Activated naive CD8-positive, alpha-beta T cell treated with anti-CD3 and anti-CD28 coated beads, Interleukin-2, amount 50 U/mL, for 16 hours (primary cell): Measurements from ENCODE around the gene ETAA1.

Source experiments
- DNase-seq: peaks from one replicate; pipeline ENCODE4 v3.0.0-alpha.2; 2020; ENCODE audit warnings: low read depth, low spot score

Gene ETAA1

DNA sequence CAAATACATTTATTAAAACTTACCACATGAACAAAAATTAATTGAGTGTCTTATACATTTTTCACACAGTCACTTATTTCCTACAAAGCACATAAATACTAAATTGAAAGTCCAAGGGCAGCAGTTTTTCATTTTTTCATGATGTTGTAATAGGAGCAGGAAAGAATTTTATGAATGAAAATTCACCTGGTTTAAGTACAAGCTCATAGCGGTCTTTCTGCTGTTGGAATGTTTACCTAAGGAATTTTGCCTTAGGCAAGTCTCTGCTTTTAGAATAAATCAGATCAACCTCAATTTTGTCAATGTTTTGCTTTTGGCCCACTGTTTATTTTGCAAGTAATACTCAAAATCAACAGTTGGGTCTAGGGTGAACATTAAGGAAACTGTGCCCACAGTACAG lies 40.0 kb downstream of the ETAA1 start:
- no peak for DNase-seq

DNA sequence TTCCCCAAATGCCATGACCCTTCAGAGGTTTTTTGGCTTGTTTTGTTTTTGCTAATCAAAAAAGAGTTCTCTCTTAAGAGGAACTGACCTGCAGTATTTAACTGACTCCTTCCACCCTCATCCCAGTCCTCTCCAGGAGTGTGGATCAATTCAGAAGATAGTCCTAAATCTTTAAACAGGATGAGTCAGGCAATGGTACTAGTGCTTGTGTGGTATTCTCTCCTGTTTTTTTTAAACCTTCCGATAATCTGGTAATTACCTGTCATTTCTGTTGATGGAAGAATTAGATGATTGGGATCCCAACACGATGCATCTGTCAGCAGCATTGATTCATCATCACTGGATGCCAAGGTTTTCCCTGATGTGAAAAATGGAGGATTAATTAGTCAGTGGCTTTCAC lies 41.2 kb downstream of the ETAA1 start:
- no peak for DNase-seq

DNA sequence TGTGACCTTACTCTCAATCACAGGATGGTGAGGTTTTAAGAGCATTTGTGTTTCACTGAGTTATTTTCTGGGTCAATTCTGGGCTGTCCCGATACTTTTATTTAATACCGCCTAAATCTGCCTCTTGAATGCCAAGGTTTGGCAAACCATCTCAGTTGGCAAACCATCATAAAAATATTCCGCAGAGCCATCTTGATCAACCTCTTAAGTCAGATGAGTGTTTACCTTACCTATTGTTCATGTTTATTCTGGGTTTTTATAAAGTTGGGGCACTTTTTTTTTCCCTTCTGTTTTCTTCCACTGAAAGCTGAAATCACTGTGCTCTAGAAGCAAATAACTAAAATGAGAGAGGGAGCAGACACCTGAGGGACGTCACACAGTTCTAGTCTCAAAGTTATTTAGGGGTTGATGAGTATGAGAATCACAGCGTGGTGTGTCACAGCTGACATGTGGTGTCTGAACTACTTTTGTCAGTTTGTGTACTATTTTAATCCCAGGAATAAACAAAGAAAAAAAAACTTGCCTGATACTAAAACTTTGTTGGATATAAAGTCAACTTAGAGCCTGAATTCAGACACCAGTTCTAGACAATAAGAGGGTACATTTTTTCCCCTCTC lies 48.6 kb downstream of the ETAA1 start:
- DNase-seq, result no peak

DNA sequence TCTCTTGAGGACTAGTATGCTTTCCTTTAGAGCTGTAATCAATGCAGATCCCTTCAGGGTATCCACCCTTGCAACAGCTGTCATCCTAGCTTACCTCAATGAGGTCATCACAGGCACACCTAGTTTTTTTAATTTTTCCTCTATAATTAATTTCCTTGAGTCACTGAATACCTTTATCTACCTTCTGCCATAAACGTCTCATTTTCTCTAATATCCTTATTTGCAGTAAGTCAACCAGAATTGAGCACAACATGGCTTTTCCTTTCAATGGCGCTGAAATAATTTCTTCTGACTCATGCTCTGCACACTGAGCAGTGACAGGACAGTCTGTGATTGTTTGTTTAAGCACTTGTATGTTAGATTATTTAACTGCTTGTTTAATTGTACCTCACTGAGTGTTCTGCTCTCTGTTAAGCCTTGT lies 49.4 kb downstream of the ETAA1 start:
- DNase-seq, result no peak

DNA sequence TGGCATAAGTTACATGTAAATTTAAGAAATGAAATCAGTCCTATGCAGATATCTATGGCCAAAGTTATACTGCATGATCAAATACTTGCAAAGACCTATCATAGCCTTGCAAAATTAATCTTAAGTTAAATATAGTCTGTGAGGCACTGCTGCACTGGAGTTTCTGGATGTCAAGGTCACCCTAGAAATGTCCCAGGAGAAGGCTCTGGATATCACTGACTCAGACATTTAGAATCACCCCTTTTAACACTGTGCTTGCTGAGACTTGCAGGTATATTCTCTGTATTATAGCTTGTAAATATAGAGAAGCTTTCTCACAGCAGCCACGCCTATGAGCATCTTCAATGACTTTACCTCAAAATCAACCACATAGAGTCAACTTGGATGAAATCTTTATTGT lies 51.5 kb downstream of the ETAA1 start:
- DNase-seq, result no peak

DNA sequence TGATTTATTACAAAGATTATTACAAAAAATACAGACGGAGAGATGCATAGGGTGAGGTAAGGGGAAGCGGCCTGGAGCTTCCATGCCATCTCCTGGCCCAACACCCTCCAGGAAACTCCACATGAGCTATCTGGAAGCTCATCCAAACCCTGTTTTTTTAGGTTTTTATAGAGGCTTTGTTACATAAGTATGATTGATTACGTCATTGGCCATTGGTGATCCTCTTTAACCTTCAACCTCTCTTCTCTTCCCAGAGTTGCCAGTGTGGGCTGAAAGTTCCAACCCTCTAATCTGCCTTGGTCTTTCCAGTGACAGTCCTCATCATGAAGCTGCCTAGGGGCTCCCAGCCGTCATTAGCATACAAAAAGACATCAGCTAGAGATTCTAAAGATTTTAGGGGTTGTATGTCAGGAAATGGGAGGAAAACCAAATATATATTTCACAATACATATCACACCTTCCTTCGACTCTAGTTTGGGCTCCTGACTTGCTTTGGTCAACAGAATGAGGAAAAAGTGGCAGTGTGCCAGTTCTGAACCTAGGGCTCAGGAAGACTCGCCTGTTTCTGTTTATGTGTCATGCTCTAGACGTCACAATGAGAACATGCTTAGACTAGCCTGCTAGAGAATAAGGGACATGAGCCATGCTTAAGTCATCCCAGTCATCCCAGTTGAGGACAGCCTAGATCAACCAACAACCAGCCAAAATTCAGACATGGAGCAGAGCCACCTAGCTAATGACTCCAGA lies 54.1 kb downstream of the ETAA1 start:
- DNase-seq, result no peak

DNA sequence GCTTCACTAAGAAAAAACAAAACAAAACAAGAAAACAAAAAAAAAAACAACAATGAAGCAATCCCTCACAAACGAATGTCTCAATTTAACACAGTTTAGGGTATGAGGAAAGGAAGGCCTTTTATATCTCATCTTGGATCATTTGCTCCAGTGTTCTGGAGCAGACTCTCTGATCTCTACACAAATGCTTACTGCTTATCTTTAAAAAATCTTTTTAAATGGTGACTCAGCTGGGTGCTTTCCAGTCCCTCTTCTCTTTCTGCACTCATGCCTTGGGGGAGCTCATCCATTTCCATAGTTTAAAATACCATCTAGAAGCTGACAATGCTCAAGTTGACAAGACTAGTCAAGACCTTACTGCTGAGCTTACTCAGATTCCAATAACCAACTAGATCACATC lies 56.2 kb downstream of the ETAA1 start:
- no peak for DNase-seq

DNA sequence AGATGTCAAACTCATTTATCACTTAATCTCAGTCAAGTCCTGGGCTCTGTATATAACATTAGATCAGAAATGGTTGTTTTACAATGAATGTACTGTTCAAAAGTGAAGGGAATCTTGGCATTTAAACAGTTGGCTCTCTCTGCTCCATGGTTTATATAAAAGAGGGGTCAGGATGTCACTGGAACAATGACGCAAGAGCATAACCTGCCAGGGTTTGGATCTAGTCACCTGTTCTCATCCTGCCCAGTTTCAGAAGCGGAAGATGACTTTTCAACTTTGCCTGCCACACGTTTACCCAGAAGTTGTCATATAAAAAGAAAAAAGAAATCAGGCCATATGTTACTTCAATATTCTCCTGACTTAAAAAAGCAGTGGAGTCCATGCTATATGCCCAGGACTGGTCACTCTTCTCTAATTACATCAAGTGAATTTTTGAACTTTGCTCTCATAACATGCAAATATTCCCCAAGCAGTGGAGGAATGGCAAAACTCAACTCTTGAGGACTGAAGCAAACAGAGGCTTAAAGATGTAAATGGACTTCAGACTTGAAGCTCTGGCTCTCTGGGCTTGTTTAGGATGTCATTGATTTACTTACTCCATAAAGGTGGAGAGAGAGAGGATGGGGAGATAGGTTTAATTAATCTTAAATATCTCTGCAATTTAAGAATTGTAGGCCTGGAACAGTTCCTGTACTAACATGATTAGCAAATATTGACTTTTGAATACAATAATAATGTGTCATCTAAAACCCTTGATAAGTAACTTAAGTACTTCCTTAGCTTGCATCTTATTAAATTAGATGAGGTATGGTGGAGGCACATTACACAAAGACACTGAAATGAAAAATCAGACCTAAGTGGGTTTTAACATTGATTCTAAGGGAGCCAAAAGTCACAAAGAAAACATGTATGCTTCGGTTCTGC lies 58.3 kb downstream of the ETAA1 start:
- no peak for DNase-seq

DNA sequence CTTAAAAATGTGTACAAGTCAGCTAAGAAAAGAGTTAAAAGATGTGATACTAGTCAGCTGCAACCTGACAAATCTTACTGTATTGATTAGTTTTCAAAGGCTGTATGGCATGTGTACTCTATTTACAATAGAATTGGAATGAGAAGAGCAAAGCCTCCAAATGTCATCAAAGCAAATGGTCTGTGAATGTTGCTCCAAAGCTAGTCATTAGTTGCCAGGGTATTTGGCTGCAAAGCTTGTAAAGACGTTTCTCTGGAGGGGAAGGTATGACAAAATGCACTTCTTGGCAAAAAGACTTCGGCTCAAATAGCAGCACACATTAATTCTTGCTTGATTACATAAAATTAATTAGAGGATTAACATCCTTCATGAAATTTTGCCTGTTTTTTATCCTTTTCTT lies 59.3 kb downstream of the ETAA1 start:
- no peak for DNase-seq

DNA sequence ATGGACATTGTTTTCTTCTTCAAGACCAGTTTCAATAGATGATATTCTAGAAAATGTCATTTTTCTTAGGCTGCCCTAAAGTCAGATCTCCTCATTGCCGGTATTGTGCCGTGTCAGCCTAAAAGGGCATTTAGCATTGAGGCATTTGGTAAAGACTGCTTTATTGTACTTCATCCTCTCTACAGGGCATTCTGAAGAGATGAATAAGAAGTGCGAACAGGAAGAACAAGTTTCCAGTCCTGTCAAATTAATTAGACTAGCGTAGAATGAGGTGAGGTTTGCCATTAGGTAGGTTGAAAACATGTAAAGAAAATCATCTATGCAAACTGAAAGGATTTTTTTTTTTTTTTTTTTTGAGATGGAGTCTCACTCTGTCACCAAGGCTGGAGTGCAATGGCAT lies 60.6 kb downstream of the ETAA1 start:
- no peak for DNase-seq

DNA sequence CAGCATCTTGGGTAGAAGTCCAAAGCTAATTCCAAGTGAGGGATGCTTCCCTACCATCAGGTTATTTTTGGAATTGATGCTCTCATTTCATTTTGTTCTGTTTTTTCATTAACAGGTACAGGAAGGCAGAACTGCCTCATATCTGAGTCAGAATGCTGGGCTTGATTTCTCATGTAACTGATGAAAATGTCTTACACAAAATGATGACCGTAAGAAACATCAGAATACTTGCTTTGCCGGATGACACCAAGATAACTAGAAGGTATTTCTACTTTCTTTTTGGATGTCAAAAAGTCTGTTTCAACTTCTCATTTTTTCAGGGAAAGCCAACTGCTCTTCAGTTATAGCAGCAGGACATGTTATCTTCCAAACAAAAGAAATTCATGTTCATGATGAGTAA lies 62.6 kb downstream of the ETAA1 start:
- no peak for DNase-seq
